HG02970 (cell line): ENCODE results near the gene SFT2D2.

Experiments used
- ATAC-seq: cut with Tn5 transposase; IDR thresholded peaks from one replicate; pipeline ENCODE4 v1.9.1; 2021; ENCODE audit warnings: mild to moderate bottlenecking, moderate library complexity, moderate number of reproducible peaks; ENCODE audit not compliant: unreplicated experiment, low FRiP score

The SFT2D2 gene

GRCh38 chr1:168301664-168302320 lies 76.0 kb downstream of the SFT2D2 start:
- ATAC-seq: no peak
